ENCODE data around the gene KRTAP4-11. TPM values are rescaled to one million over a fixed set of nuclear protein-coding genes. Genes with fewer than 3 reads are reported as not detected.
"Not testable (repeated sequence)": the region's sequence is repeated elsewhere in the genome, so short reads cannot be mapped to it uniquely, and the experiment has no call there.

The KRTAP4-11 gene
- total RNA-seq, 2 donors from 2014 or later, result not detected

GRCh38 chr17:41107941-41108450, 10.2 kb downstream of the KRTAP4-11 start:
- Histone ChIP-seq H3K27me3 (replicated peaks; ENCODE audit: insufficient read depth) (no peaks in the 10 kb centered on the region), H3K4me3 (no peak overlapping the region), H3K4me1 (ENCODE audit: control insufficient read depth in 1 of 2, low read depth in 2 of 2) (no peaks in the 10 kb centered on the region), H3K9me3 (no peaks in the 10 kb centered on the region), H3K27ac (no peak overlapping the region), H3K36me3 (no peaks in the 10 kb centered on the region)
- TF ChIP-seq, protein P1, sequence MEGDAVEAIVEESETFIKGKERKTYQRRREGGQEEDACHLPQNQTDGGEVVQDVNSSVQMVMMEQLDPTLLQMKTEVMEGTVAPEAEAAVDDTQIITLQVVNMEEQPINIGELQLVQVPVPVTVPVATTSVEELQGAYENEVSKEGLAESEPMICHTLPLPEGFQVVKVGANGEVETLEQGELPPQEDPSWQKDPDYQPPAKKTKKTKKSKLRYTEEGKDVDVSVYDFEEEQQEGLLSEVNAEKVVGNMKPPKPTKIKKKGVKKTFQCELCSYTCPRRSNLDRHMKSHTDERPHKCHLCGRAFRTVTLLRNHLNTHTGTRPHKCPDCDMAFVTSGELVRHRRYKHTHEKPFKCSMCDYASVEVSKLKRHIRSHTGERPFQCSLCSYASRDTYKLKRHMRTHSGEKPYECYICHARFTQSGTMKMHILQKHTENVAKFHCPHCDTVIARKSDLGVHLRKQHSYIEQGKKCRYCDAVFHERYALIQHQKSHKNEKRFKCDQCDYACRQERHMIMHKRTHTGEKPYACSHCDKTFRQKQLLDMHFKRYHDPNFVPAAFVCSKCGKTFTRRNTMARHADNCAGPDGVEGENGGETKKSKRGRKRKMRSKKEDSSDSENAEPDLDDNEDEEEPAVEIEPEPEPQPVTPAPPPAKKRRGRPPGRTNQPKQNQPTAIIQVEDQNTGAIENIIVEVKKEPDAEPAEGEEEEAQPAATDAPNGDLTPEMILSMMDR (IDR thresholded peaks at IDR 0.05), result no peak
- no peak for DNase-seq (ENCODE audit: low spot score)
- ATAC-seq (ENCODE audit: insufficient number of reproducible peaks, low FRiP score, low read depth), result no peak

GRCh38 chr17:41105347-41105746, 12.8 kb downstream of the KRTAP4-11 start, which contains the start of gene KRTAP4-9:
Gene KRTAP4-9 (plus strand): TSS chr17:41105389. CDS start chr17:41105389, 0 bp downstream.
- not testable (repeated sequence) for H3K9me3 ChIP-seq; ATAC-seq (ENCODE audit: insufficient number of reproducible peaks, low FRiP score, low read depth); H3K36me3 ChIP-seq; H3K4me3 ChIP-seq; H3K4me1 ChIP-seq (ENCODE audit: control insufficient read depth in 1 of 2, low read depth in 2 of 2); H3K27ac ChIP-seq; DNase-seq (ENCODE audit: low spot score); H3K27me3 ChIP-seq (replicated peaks; ENCODE audit: insufficient read depth)

- ATAC-seq (ENCODE audit: insufficient number of reproducible peaks, low FRiP score, low read depth); H3K27ac ChIP-seq; H3K4me3 ChIP-seq; H3K27me3 ChIP-seq (replicated peaks; ENCODE audit: insufficient read depth); H3K4me1 ChIP-seq (ENCODE audit: control insufficient read depth in 1 of 2, low read depth in 2 of 2); H3K9me3 ChIP-seq; DNase-seq (ENCODE audit: low spot score); H3K36me3 ChIP-seq: not testable (repeated sequence)
These were observed 13.7 kb downstream of the KRTAP4-11 start for GRCh38 chr17:41104386-41105038.

DNA sequence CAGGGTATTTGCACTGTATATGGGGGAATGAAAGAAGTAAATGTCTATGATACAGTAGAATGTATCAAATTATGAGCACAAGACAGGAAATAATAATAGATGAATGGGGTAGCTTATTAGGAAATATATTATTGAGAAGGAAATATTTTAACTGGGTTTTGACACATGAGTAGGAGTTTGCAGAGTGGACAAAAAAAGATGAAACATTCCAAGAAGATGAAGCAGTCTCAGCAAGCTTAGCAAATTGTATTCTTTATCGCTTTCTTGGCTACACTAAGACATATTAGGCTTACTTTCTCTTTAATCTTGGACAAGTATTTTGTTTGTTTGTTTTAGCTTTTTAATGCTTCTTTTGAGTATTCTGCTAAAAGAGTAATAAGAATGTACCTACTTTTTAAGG, 14.3 kb downstream of the KRTAP4-11 start:
- TF ChIP-seq, protein P1 (IDR thresholded peaks at IDR 0.05), result no peak
- Histone ChIP-seq H3K27me3 (replicated peaks; ENCODE audit: insufficient read depth) (no peaks in the 10 kb centered on the region), H3K27ac (no peak overlapping the region), H3K4me1 (ENCODE audit: control insufficient read depth in 1 of 2, low read depth in 2 of 2) (no peaks in the 10 kb centered on the region), H3K4me3 (no peak overlapping the region), H3K36me3 (no peaks in the 10 kb centered on the region), H3K9me3 (no peaks in the 10 kb centered on the region)
- ATAC-seq (ENCODE audit: insufficient number of reproducible peaks, low FRiP score, low read depth), result no peak
- DNase-seq (ENCODE audit: low spot score), result no peak

DNA sequence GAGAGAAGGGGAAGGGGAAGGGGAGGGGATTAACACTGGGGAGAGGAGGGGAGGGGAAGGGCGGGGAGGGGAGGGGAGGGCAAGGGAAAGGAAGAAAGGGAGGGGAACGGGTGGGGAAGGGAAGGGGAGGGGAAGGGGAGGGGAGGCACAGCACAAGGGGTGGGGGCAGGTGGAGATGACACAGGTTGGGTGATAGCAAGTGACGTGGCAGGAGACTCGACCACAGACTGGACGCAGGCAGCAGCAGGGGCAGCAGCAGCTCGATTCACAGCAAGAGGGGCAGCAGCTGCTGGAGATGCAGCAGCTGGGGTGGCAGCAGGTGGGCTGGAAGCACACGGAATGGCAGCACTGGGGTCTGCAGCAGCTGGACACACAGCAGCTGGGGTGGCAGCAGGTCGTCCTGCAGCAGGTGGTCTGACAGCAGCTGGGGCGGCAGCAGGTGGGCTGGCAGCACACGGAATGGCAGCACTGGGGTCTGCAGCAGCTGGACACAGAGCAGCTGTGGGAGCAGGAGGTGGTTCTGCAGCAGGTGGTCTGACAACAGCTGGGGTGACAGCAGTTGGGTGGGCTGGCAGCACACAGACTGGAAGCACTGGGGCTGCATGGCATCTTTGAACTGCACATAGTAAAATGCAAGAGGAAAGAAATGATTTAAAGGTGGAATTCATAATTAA, 16.4 kb downstream of the KRTAP4-11 start, which contains the start of gene KRTAP4-16:
Gene KRTAP4-16 (minus strand): TSS at position 624 of the 674 bp plus-strand sequence. CDS start 0 bp downstream, at position 624.
- Histone ChIP-seq H3K4me3 (no peak within 1 kb of the TSS), H3K27me3 (replicated peaks; ENCODE audit: insufficient read depth) (no peaks in the 10 kb centered on the region), H3K36me3 (no peaks in the 10 kb centered on the region), H3K27ac (no peak within 1 kb of the TSS), H3K4me1 (ENCODE audit: control insufficient read depth in 1 of 2, low read depth in 2 of 2) (no peaks in the 10 kb centered on the region), H3K9me3 (no peaks in the 10 kb centered on the region)
- ATAC-seq (ENCODE audit: insufficient number of reproducible peaks, low FRiP score, low read depth), result no peak
- DNase-seq (ENCODE audit: low spot score), result no peak
- TF ChIP-seq, protein P1 (IDR thresholded peaks at IDR 0.05), result no peak

DNA sequence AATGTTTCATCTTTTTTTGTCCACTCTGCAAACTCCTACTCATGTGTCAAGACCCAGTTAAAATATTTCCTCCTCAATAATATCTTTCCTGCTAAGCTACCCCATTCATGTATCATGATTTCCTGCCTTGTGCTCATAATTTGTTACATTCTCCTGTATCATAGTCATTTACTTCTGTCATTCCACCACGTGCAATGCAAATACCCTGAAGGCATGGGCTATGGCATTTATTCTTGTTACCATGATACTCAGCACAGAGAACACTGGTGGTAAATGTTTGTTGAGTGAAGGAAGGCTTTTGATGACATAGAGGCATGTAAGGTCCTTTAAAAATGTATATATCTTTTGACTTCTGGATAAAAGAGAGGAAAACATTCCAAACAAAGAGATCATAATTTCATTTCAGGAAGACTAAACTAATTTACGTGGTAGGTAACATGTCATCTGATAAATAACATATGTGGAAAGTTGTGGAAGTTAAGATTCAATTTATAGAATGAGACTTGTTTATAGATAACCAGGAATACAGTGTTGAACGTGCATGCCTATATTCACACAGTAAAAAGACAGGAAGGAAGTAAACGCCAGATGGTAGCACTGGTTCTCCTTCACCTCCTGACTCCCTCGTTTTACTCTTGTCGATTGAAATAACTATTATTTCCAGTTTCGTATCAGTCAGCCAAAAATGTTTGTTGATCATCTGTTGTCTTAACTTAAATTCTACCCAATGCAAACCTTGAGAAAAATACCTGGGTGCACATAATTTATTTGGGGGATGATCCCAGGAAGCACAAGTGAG, 18.3 kb downstream of the KRTAP4-11 start:
- ATAC-seq (ENCODE audit: insufficient number of reproducible peaks, low FRiP score, low read depth); H3K36me3 ChIP-seq; DNase-seq (ENCODE audit: low spot score); H3K4me1 ChIP-seq (ENCODE audit: control insufficient read depth in 1 of 2, low read depth in 2 of 2); H3K4me3 ChIP-seq; H3K27me3 ChIP-seq (replicated peaks; ENCODE audit: insufficient read depth); H3K27ac ChIP-seq; H3K9me3 ChIP-seq: not testable (repeated sequence)

All from thoracic aorta (tissue), 2 donors.